Tibial nerve (tissue), 3 donors: Measurements from ENCODE around the gene AQP12A.

Source experiments
- POLR2A ChIP-seq, 2 donors: fragments of 450-650 bp; IDR thresholded peaks; one replicate each; pipeline ENCODE4 v1.6.1; 2017; ENCODE audit warnings: antibody characterized with exemption in 2 of 2, mild to moderate bottlenecking in 2 of 2, moderate library complexity in 2 of 2
- TF ChIP-seq, protein P1 (sequence below), 5 experiments: fragments of 200-600 bp in 3 of 5; fragments of 450-650 bp in 2 of 5; sonication (generic) in 3 of 5; IDR thresholded peaks; one replicate each; pipeline ENCODE4 v1.5.1; 2016 to 2019; ENCODE audit warnings: antibody characterized with exemption in 5 of 5, mild to moderate bottlenecking in 3 of 5, moderate library complexity in 2 of 5

DNA sequence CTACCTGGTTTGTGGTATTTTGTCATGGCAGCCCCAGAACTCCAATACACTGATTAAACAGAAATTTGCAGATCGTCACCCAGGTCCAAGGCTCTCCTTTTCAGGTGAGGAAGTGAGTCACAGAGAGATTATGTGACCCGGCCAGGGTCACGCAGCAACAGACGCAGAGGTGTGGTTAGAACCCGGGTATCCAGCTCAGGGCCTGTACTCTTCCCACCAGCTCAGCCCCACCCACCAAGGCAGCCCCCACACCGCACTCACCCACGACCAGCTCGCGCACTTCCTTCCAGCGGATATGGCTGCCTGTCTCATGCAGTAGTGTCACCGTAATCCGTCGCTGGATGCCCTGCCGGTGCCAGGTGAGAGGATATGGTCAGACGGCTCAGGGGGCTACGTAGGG lies 48.1 kb downstream of the AQP12A start:
- TF ChIP-seq, protein P1, sequence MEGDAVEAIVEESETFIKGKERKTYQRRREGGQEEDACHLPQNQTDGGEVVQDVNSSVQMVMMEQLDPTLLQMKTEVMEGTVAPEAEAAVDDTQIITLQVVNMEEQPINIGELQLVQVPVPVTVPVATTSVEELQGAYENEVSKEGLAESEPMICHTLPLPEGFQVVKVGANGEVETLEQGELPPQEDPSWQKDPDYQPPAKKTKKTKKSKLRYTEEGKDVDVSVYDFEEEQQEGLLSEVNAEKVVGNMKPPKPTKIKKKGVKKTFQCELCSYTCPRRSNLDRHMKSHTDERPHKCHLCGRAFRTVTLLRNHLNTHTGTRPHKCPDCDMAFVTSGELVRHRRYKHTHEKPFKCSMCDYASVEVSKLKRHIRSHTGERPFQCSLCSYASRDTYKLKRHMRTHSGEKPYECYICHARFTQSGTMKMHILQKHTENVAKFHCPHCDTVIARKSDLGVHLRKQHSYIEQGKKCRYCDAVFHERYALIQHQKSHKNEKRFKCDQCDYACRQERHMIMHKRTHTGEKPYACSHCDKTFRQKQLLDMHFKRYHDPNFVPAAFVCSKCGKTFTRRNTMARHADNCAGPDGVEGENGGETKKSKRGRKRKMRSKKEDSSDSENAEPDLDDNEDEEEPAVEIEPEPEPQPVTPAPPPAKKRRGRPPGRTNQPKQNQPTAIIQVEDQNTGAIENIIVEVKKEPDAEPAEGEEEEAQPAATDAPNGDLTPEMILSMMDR (IDR thresholded peaks at IDR 0.05) = no peak
- no peak for TF ChIP-seq POLR2A (IDR thresholded peaks at IDR 0.05)
